HL-60 (cell line): Measurements from ENCODE around the gene GJB5.

Source experiments
- DNase-seq, 2 experiments: peaks; one replicate each; pipeline ENCODE4 v3.0.0-alpha.2; 2010 to 2020; ENCODE audit warnings: low read depth in 1 of 2, low spot score in 1 of 2
- H3K27ac ChIP-seq: fragments of 250-450 bp; sonication (Bioruptor Pico); replicated peaks from 2 replicates; pipeline ENCODE4 v1.5.1; 2020; ENCODE audit warnings: mild to moderate bottlenecking, moderate library complexity
- H3K27me3 ChIP-seq: fragments of 250-450 bp; sonication (Bioruptor Pico); 2 replicates; pipeline ENCODE4 v1.5.1; 2021; ENCODE audit warnings: mild to moderate bottlenecking, moderate library complexity; ENCODE audit not compliant: insufficient read depth, poor library complexity, severe bottlenecking
- H3K4me3 ChIP-seq: replicated peaks from 2 replicates; pipeline ENCODE4 v1.5.1; 2011; ENCODE audit warnings: mild to moderate bottlenecking, control low read depth, low read length; ENCODE audit not compliant: insufficient read depth
- GABPA ChIP-seq: IDR thresholded peaks from 2 replicates; pipeline ENCODE4 v1.6.1; 2012; ENCODE audit warnings: low read depth
- POLR2AphosphoS5 ChIP-seq: IDR thresholded peaks from 2 replicates; pipeline ENCODE4 v1.6.1; 2012; ENCODE audit warnings: low read depth
- SPI1 ChIP-seq: IDR thresholded peaks from 2 replicates; pipeline ENCODE4 v1.6.1; 2012; ENCODE audit warnings: low read depth, mild to moderate bottlenecking, borderline replicate concordance
- TF ChIP-seq, protein P1 (sequence below): IDR thresholded peaks from 2 replicates; pipeline ENCODE4 v1.6.1; 2012; ENCODE audit warnings: low read depth; ENCODE audit not compliant: insufficient replicate concordance
- TF ChIP-seq, protein P2 (sequence below): IDR thresholded peaks from one replicate; pipeline ENCODE4 v1.5.1; 2011; ENCODE audit warnings: low read length, control low read depth, inconsistent platforms; ENCODE audit not compliant: insufficient read depth

Gene GJB5

DNA sequence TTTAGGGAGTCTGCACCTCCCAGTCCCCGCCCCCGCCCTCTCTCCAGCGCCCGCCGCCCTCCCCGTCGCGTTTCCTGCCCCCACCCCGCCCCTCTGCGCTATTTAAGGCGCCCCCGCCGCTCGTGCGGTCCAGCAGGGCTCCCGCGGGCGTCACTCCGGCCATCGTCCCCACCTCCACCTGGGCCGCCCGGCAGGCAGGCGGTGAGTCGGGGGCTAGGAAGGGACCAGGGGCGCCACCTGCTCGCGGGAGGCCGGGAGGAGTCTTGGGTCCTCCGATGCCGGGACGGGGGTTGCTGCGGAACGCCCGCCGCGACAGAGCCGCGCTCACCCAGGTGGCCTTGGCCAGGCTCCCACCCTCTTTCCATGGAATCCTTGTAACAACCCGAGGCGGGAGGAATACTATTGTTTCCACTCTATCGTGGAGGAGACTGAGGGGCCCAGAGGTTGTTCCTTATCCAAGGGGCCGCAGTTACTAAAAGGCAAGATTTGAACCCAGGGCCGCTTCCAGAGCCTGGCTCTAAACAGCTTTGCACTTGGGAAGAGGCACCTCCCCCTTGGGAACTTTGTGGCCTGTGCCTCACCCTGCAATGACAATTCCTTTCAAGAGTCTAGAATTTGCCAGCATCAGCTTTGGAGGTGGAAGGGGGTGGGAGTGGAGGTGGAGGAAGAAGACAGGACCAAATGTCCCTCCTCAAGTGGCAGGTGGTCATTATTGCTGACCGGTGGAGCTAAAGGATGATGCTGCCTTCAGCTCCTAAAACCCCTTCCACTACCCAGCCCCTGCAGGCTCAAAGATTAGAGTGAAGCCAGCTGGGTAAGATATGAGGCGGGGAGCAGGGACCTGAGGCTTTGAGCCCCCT, 38.3 kb downstream of the GJB5 start, which contains the start of gene GJA4:
Gene GJA4 (plus strand): TSS at position 132 of the 860 bp plus-strand sequence. CDS start 1,215 bp downstream, outside the sequence.
- DNase-seq, result no peak
- Histone ChIP-seq H3K4me3 (no peak within 1 kb of the TSS), H3K27me3 (peaks cover 15% of the 10 kb centered on the region)

DNA sequence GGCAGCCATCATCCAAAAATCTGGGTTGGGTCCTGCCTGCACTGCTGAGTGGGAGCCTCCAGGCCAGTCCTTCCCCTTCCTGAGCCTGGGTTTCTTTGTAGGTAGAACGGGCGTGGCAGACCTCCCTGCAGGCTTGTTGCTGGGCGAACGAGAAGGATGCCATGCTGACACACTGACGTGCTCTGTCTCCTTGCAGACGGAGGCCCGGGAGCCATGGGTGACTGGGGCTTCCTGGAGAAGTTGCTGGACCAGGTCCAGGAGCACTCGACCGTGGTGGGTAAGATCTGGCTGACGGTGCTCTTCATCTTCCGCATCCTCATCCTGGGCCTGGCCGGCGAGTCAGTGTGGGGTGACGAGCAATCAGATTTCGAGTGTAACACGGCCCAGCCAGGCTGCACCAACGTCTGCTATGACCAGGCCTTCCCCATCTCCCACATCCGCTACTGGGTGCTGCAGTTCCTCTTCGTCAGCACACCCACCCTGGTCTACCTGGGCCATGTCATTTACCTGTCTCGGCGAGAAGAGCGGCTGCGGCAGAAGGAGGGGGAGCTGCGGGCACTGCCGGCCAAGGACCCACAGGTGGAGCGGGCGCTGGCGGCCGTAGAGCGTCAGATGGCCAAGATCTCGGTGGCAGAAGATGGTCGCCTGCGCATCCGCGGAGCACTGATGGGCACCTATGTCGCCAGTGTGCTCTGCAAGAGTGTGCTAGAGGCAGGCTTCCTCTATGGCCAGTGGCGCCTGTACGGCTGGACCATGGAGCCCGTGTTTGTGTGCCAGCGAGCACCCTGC, 39.3 kb downstream of the GJB5 start:
- no peak for DNase-seq
- H3K27me3 ChIP-seq, result peaks cover 15% of the 10 kb centered on the region
- no peak overlapping the region for H3K4me3 ChIP-seq
- TF ChIP-seq, protein P1, sequence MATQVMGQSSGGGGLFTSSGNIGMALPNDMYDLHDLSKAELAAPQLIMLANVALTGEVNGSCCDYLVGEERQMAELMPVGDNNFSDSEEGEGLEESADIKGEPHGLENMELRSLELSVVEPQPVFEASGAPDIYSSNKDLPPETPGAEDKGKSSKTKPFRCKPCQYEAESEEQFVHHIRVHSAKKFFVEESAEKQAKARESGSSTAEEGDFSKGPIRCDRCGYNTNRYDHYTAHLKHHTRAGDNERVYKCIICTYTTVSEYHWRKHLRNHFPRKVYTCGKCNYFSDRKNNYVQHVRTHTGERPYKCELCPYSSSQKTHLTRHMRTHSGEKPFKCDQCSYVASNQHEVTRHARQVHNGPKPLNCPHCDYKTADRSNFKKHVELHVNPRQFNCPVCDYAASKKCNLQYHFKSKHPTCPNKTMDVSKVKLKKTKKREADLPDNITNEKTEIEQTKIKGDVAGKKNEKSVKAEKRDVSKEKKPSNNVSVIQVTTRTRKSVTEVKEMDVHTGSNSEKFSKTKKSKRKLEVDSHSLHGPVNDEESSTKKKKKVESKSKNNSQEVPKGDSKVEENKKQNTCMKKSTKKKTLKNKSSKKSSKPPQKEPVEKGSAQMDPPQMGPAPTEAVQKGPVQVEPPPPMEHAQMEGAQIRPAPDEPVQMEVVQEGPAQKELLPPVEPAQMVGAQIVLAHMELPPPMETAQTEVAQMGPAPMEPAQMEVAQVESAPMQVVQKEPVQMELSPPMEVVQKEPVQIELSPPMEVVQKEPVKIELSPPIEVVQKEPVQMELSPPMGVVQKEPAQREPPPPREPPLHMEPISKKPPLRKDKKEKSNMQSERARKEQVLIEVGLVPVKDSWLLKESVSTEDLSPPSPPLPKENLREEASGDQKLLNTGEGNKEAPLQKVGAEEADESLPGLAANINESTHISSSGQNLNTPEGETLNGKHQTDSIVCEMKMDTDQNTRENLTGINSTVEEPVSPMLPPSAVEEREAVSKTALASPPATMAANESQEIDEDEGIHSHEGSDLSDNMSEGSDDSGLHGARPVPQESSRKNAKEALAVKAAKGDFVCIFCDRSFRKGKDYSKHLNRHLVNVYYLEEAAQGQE, result no peak
- TF ChIP-seq POLR2AphosphoS5 (no peak), SPI1 (no peak), GABPA (no peak)
- no peak overlapping the region for H3K27ac ChIP-seq

More for the DNA sequence above, 38.3 kb downstream of the GJB5 start, which contains the start of gene GJA4:
- no peak within 1 kb of the TSS for H3K27ac ChIP-seq
- TF ChIP-seq SPI1, result no peak
- TF ChIP-seq, protein P2, sequence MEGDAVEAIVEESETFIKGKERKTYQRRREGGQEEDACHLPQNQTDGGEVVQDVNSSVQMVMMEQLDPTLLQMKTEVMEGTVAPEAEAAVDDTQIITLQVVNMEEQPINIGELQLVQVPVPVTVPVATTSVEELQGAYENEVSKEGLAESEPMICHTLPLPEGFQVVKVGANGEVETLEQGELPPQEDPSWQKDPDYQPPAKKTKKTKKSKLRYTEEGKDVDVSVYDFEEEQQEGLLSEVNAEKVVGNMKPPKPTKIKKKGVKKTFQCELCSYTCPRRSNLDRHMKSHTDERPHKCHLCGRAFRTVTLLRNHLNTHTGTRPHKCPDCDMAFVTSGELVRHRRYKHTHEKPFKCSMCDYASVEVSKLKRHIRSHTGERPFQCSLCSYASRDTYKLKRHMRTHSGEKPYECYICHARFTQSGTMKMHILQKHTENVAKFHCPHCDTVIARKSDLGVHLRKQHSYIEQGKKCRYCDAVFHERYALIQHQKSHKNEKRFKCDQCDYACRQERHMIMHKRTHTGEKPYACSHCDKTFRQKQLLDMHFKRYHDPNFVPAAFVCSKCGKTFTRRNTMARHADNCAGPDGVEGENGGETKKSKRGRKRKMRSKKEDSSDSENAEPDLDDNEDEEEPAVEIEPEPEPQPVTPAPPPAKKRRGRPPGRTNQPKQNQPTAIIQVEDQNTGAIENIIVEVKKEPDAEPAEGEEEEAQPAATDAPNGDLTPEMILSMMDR, result no peak
- no peak for TF ChIP-seq GABPA
- TF ChIP-seq, protein P1, result no peak
- TF ChIP-seq POLR2AphosphoS5, result no peak

DNA sequence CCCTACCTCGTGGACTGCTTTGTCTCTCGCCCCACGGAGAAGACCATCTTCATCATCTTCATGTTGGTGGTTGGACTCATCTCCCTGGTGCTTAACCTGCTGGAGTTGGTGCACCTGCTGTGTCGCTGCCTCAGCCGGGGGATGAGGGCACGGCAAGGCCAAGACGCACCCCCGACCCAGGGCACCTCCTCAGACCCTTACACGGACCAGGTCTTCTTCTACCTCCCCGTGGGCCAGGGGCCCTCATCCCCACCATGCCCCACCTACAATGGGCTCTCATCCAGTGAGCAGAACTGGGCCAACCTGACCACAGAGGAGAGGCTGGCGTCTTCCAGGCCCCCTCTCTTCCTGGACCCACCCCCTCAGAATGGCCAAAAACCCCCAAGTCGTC, 39.9 kb downstream of the GJB5 start:
- DNase-seq, result no peak
- Histone ChIP-seq H3K27ac (no peak overlapping the region), H3K27me3 (peaks cover 15% of the 10 kb centered on the region), H3K4me3 (no peak overlapping the region)
- TF ChIP-seq, protein P1, result no peak
- TF ChIP-seq POLR2AphosphoS5, result no peak
- TF ChIP-seq, protein P2, result no peak
- no peak for TF ChIP-seq GABPA
- no peak for TF ChIP-seq SPI1
